Esophagus (tissue), 2 donors: Measurements from ENCODE around the gene ZIC2. TPM values are rescaled to one million over a fixed set of nuclear protein-coding genes. Genes with fewer than 3 reads are reported as not detected.
A peak's percentile ranks its signal among the peaks of the same experiment; 100 is the strongest.

Experiments
- H3K27ac ChIP-seq, 2 donors: one replicate each; pipeline ENCODE4 v1.5.1; 2013; ENCODE audit warnings: low read depth in 2 of 2, mild to moderate bottlenecking in 2 of 2, inconsistent platforms in 1 of 2, low read length in 1 of 2, moderate library complexity in 1 of 2
- H3K27me3 ChIP-seq, 2 donors: one replicate each; pipeline ENCODE4 v1.6.1; 2013; ENCODE audit warnings: low read length in 2 of 2, control low read depth in 1 of 2, mild to moderate bottlenecking in 1 of 2; ENCODE audit not compliant: insufficient read depth in 2 of 2, control insufficient read depth in 1 of 2
- H3K36me3 ChIP-seq, 2 donors: one replicate each; pipeline ENCODE4 v1.6.1; 2013; ENCODE audit warnings: low read length in 1 of 2; ENCODE audit not compliant: control insufficient read depth in 2 of 2, insufficient read depth in 2 of 2
- H3K4me1 ChIP-seq, 2 donors: one replicate each; pipeline ENCODE4 v1.6.1; 2013; ENCODE audit warnings: low read length in 1 of 2; ENCODE audit not compliant: control insufficient read depth in 2 of 2, insufficient read depth in 2 of 2
- H3K4me3 ChIP-seq, 2 donors: one replicate each; pipeline ENCODE4 v1.5.1; 2013; ENCODE audit warnings: low read length in 2 of 2, mild to moderate bottlenecking in 2 of 2, low read depth in 1 of 2, moderate library complexity in 1 of 2
- H3K9me3 ChIP-seq, 2 donors: one replicate each; pipeline ENCODE4 v1.6.1; 2013; ENCODE audit warnings: mild to moderate bottlenecking in 2 of 2, low read depth in 1 of 2, low read length in 1 of 2, moderate library complexity in 1 of 2; ENCODE audit not compliant: control insufficient read depth in 2 of 2, insufficient read depth in 1 of 2
- WGBS, 2 donors: extraction: QIAGEN DNeasy Blood & Tissue Kit; methylation state at CpG; one replicate each; pipeline ENCODE4 v1.1.7; 2013; 5-methylcytosine and 5-hydroxymethylcytosine counted together
- polyA plus RNA-seq, 2 donors: library from polyadenylated mRNA; stranded (reverse); fragments of 200-250 nt; gene quantifications; one replicate each; pipeline ENCODE4 v1.2.3, GENCODE V29; 2013
- donor health status: healthy with polysubstance abuse.
- donor health status: Bipolar disorder and iron deficiency.

Gene ZIC2
- polyA plus RNA-seq, 2 donors, result 0.04 to 0.11 TPM

DNA sequence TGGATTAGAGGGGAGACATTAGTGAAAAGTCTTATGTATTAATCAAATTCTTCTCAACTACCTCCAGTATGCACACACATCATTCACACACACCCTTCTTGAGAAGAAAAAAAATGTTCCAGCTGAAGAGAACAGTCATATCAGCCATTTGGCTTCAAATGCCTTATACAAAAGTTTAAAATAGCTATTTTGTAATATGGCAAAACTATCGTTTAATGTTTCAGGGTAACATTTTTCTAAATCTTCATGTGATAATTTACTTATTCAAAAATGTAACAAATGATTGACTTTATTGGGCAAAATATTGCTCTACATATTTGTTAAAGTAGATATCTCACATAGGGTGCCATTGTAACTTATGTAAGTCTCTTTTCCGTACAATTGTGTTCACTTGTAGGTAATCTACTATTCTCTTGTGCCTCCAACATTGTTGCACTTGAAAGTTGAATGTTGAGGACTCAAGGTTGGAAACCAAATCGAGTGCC is 13.6 kb downstream of the ZIC2 start:
- Histone ChIP-seq H3K36me3 (no peaks in the 10 kb centered on the region), H3K9me3 (peaks cover 0 to 14% of the 10 kb centered on the region in 2 donors), H3K27me3 (peaks cover 3 to 47% of the 10 kb centered on the region in 2 donors), H3K4me1 (peaks cover 5 to 8% of the 10 kb centered on the region in 2 donors), H3K27ac (no peak overlapping the region), H3K4me3 (peak overlapping the region in 1 of 2 donors; percentile 30)
- 21% methylated on average over 3 of the region's 3 CpGs for WGBS, 2 donors

DNA sequence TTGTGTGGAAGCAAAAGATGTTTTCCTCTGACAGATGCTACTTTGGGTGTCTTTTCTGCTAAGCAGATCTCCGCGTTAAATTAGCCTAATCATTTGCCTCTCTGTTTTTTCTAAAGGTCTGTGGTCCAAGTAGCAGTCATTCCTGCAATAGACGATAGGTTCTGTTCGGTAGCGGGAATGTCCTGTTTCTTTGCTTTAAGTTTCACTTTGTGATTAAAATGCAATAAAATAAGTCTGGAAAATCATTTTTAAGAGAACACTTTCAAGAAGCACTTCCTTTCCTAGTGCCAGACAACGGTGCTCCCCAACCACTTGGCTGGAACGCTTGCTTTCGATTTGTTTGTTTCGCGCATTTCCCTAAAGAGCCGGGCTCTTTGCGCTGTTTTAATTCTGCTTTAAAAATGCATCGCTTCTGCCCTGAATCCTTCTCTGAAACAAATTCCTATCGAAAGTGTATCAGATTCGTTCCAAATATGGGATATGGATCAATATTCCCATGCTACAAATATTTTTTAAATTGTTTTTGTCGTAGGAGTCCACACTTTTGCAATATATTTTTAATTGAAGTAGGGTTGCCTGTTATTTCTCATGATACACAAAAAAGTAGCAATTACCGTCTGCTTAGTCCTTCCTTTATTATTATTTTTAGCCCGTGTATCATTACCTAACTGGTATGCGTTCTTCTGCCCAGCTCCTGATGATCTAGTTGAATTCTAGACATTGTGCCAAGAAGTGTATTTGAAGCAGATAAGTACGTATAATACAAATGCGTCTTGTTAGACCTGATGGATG is 14.2 kb downstream of the ZIC2 start:
- Histone ChIP-seq H3K27ac (no peak overlapping the region), H3K4me1 (peaks cover 0 to 3% of the 10 kb centered on the region in 2 donors), H3K4me3 (peak overlapping the region in 1 of 2 donors; percentile 30), H3K36me3 (no peaks in the 10 kb centered on the region), H3K27me3 (peaks cover 3 to 42% of the 10 kb centered on the region in 2 donors), H3K9me3 (peaks cover 0 to 10% of the 10 kb centered on the region in 2 donors)
- WGBS, 2 donors, result 12 to 15% methylated on average over 21 of the region's 21 CpGs

DNA sequence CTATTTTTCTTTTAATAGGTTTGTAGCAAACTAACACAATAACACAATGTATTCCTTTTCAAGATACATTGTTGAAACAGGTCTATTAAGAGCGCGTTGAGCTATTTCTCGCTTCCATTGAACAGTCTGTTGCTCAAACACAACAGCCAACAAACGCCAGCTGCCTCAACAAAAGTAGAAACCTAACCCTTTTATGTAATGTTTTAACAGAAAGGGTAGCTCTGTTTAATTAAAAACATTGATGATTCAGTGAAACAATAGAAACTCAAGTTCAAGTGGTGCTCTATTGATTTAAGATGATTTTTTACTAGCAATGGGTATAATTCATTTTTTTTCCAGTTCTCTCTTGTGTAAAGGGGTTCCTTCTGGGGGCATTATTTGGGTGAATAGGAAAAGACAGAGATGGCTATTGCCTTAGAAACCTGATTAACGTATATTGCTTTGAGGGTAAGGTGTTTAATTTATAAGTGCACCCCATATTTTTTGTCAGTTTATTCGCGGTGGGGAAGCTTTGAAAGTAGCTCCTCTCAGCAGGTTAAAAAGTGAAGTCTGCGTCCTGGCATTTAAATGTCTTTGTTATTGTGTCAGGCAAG is 14.9 kb downstream of the ZIC2 start:
- no peaks in the 10 kb centered on the region for H3K36me3 ChIP-seq
- H3K9me3 ChIP-seq, result peaks cover 0 to 5% of the 10 kb centered on the region in 2 donors
- 22 to 26% methylated on average over 8 of the region's 8 CpGs for WGBS, 2 donors
- no peak overlapping the region for H3K27ac ChIP-seq
- peaks cover 3 to 36% of the 10 kb centered on the region in 2 donors for H3K27me3 ChIP-seq
- no peak overlapping the region for H3K4me3 ChIP-seq
- peaks cover 0 to 3% of the 10 kb centered on the region in 2 donors for H3K4me1 ChIP-seq

DNA sequence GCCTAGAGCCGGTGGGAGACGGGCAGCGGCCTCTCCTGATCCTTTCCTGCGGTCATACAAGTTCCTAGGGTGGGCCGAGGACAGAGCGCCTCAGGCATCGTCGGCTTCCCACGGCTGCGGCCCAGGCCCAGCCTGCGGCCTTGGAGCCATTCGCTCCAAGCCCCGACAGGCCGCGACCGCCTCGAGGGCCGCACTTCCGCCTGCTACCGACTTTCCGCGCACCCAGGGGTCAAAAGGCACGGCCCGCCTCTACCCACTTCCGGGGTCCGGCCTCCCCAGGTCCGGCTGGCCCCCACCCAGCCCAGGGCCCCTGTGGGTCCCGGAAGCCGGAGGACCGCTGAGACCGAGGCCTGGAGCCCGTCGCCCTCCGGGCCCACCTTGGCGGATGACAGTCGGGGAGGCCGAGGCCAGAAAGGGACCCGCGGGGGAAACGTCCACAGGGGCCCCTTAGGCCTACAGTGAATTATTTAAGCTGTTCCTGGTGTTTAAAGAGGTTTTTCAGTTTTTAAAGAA is 16.2 kb downstream of the ZIC2 start:
- H3K27me3 ChIP-seq, result peaks cover 3 to 27% of the 10 kb centered on the region in 2 donors
- H3K9me3 ChIP-seq, result peaks cover 0 to 5% of the 10 kb centered on the region in 2 donors
- no peak overlapping the region for H3K27ac ChIP-seq
- H3K4me1 ChIP-seq, result peaks cover 0 to 3% of the 10 kb centered on the region in 2 donors
- 55 to 56% methylated on average over 31 to 40 of the region's 40 CpGs for WGBS, 2 donors
- no peak overlapping the region for H3K4me3 ChIP-seq
- no peaks in the 10 kb centered on the region for H3K36me3 ChIP-seq

DNA sequence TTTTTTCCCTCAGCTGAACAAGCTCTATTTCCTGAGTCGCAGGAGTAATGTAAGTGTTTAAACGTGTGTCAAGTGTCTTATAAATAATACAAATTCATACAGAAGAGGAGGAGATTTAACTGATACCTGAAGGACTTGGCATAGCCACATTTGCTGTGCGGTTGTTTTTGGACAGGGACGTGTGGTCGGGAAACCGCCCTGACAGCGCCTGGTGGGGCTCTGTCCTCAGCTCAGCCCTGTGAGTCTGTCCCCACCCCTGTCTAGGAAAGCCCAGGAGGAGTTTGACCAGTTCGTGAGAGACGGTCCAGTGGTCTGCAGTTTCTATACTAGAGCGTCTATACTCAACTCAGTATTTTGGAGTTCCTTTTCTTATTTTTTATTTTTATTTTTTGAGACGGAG is 16.7 kb downstream of the ZIC2 start:
- Histone ChIP-seq H3K27ac (no peak overlapping the region), H3K9me3 (peaks cover 0 to 5% of the 10 kb centered on the region in 2 donors), H3K36me3 (no peaks in the 10 kb centered on the region), H3K4me3 (no peak overlapping the region), H3K27me3 (peaks cover 3 to 27% of the 10 kb centered on the region in 2 donors), H3K4me1 (peaks cover 0 to 3% of the 10 kb centered on the region in 2 donors)
- WGBS, 2 donors, result 91 to 92% methylated on average over 11 of the region's 11 CpGs

DNA sequence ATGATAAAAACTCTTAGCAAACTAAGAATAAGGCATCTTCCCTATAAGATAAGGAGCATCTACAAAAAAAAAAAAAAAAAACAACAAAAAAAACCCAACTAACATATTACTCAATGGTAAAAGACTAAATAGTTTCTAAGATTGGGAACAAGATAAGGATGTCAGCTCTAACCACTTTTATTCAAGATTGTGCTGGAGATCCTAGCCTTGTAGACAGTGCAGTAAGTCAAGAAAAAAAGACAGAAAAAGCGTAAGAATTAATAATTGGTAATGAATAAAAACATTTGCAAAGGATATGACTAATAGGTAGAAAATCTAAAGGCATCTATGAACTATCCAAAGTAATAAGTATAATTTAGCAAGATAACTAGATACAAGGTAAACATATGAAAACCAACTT is 33.0 kb downstream of the ZIC2 start:
- no peaks in the 10 kb centered on the region for H3K36me3 ChIP-seq
- no peaks in the 10 kb centered on the region for H3K9me3 ChIP-seq
- 93 to 95% methylated on average over 1 of the region's 1 CpG for WGBS, 2 donors
- H3K27ac ChIP-seq, result no peak overlapping the region
- H3K4me1 ChIP-seq, result no peaks in the 10 kb centered on the region
- H3K27me3 ChIP-seq, result no peaks in the 10 kb centered on the region
- no peak overlapping the region for H3K4me3 ChIP-seq

DNA sequence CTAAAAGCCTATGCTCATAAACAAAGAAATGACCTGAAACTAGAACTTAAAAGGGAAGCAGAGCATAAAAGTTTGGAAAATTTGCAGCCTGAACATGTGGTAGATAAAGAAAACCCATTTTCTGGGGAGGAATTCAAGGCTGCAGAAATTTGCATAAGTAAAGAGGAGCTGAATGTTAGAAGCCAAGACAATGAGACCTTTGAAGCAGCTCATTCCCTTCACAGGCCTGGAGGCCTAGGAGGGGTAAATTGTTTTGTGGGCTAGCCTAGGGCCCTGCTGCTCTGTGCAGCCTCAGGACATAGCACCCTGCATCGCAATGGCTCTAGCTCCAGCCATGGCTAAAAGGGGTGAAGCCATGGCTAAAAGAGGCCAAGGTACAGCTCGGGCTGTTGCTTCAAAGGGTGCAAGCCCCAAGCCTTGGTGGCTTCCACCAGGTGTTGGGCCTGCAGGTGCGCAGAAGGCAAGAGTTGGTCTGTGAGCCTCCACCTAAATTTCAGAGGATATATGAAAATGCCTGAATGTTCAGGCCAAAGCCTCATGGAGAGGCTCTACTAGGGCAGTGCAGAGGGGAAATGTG is 38.3 kb downstream of the ZIC2 start:
- Histone ChIP-seq H3K27me3 (no peaks in the 10 kb centered on the region), H3K4me3 (no peak overlapping the region), H3K4me1 (no peaks in the 10 kb centered on the region), H3K27ac (no peak overlapping the region), H3K36me3 (no peaks in the 10 kb centered on the region), H3K9me3 (peaks cover 0 to 3% of the 10 kb centered on the region in 2 donors)
- WGBS, 2 donors, result 92 to 97% methylated on average over 3 of the region's 3 CpGs

DNA sequence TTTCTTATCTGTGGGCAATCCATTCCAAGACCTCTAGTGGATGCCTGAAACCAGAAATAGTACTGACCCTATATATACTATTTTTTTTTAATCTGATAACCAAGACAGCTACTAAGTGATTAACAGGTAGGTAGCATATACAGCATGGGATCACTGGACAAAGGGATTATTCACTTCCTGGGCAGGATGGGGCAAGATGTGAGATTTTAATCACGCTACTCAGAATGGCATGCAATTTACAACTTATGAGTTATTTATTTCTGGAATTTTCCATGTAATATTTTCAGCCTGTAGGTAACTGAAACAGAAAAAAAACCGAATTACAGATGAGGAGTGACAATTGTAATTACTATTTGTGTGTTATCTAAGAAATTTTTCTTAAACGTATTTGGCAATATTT is 41.2 kb downstream of the ZIC2 start:
- Histone ChIP-seq H3K9me3 (peaks cover 0 to 3% of the 10 kb centered on the region in 2 donors), H3K4me1 (no peaks in the 10 kb centered on the region), H3K27me3 (no peaks in the 10 kb centered on the region), H3K27ac (no peak overlapping the region), H3K4me3 (no peak overlapping the region), H3K36me3 (no peaks in the 10 kb centered on the region)
- WGBS, 2 donors, result 69 to 74% methylated on average over 3 of the region's 3 CpGs

DNA sequence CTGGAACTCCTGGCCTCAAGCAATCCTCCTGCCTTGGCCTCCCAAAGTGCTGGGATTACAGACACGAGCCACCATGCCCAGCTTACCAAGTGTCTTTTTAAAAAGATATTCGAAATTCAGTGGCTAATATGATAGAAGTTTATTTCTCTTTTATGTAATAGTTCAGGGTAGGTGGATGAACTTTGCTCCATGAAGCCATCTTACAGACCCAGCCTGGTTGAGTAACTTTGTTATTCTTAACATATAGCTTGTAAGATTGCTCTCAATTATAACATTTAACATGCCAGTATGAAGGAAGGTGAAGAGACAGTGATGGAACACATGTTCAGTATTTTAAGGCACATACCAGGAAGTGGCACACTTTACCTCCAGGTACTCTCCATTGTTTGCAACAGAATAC is 42.4 kb downstream of the ZIC2 start:
- H3K27me3 ChIP-seq, result no peaks in the 10 kb centered on the region
- H3K4me1 ChIP-seq, result no peaks in the 10 kb centered on the region
- H3K4me3 ChIP-seq, result no peak overlapping the region
- peaks cover 0 to 3% of the 10 kb centered on the region in 2 donors for H3K9me3 ChIP-seq
- no peaks in the 10 kb centered on the region for H3K36me3 ChIP-seq
- WGBS, 2 donors, result 58 to 80% methylated on average over 2 of the region's 2 CpGs
- H3K27ac ChIP-seq, result no peak overlapping the region
